Large intestine (tissue), 12 donors: ENCODE results near the gene KRTAP5-9. TPM values are rescaled to one million over a fixed set of nuclear protein-coding genes. Genes with fewer than 3 reads are reported as not detected.

Source experiments
- DNase-seq, 2 donors: peaks; one replicate each; pipeline versions ENCODE4 v3.0.0 to v3.0.0-alpha.2; 2013
- H3K27ac ChIP-seq: one replicate; pipeline ENCODE4 v1.5.1; 2013; ENCODE audit warnings: low read length
- H3K27me3 ChIP-seq: 2 replicates; pipeline ENCODE4 v1.6.1; 2013; ENCODE audit warnings: low read length; ENCODE audit not compliant: control insufficient read depth, insufficient read depth
- H3K36me3 ChIP-seq: 2 replicates; pipeline ENCODE4 v1.6.1; 2013; ENCODE audit warnings: low read length; ENCODE audit not compliant: control insufficient read depth, insufficient read depth
- H3K4me1 ChIP-seq: one replicate; pipeline ENCODE4 v1.6.1; 2013; ENCODE audit warnings: low read length; ENCODE audit not compliant: control insufficient read depth, insufficient read depth
- H3K4me3 ChIP-seq: one replicate; pipeline ENCODE4 v1.5.1; 2013; ENCODE audit warnings: low read length
- H3K9me3 ChIP-seq: one replicate; pipeline ENCODE4 v1.6.1; 2013; ENCODE audit warnings: mild to moderate bottlenecking, low read depth, low read length, moderate library complexity; ENCODE audit not compliant: control insufficient read depth
- WGBS: methylation state at CpG from one replicate; pipeline ENCODE4 v1.1.5; 2013; ENCODE audit warnings: low lambda C conversion rate; ENCODE audit not compliant: insufficient coverage; 5-methylcytosine and 5-hydroxymethylcytosine counted together
- long read RNA-seq, 11 donors: transcript quantifications; one replicate each; lab custom pipeline, GENCODE V29; 2026
- polyA plus RNA-seq: library from polyadenylated mRNA; unstranded; fragments of 120-200 nt; gene quantifications from one replicate; pipeline ENCODE4 v1.2.1, GENCODE V29; 2013

Gene KRTAP5-9, protein sequence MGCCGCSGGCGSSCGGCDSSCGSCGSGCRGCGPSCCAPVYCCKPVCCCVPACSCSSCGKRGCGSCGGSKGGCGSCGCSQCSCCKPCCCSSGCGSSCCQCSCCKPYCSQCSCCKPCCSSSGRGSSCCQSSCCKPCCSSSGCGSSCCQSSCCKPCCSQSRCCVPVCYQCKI
- polyA plus RNA-seq: 0.45 TPM
- long read RNA-seq, donor 1: 0 reads
- long read RNA-seq, donor 2, partial matches to known transcripts: 0 of 1 reads
- long read RNA-seq, donor 2, other reads (novel, unspliced or antisense): 0 of 1 reads
- long read RNA-seq, donor 3: 0 reads
- long read RNA-seq, donor 4: 0 reads
- long read RNA-seq, donor 5: 0 reads
- long read RNA-seq, donor 6, partial matches to known transcripts: 0 of 1 reads
- long read RNA-seq, donor 6, other reads (novel, unspliced or antisense): 0 of 1 reads
- long read RNA-seq, donor 7: 0 reads
- long read RNA-seq, donor 8, partial matches to known transcripts: 0 of 1 reads
- long read RNA-seq, donor 8, other reads (novel, unspliced or antisense): 0 of 1 reads
- long read RNA-seq, donor 9: 0 reads
- long read RNA-seq, donor 10: 0 reads
- long read RNA-seq, donor 11: 0 reads

- H3K4me3 ChIP-seq: no peak within 1 kb of the TSS
- no peaks in the 10 kb centered on the region for H3K4me1 ChIP-seq
- H3K27me3 ChIP-seq: no peaks in the 10 kb centered on the region
- H3K9me3 ChIP-seq: no peaks in the 10 kb centered on the region
- H3K36me3 ChIP-seq: no peaks in the 10 kb centered on the region
- no CpG with 5 or more reads among the region's 5 CpGs for WGBS
- no peak for DNase-seq
- H3K27ac ChIP-seq: no peak within 1 kb of the TSS
Observed at GRCh38 chr11:71548120-71548519, at the start of gene KRTAP5-9. TSS of gene KRTAP5-9 (plus strand) at chr11:71548420. CDS start at chr11:71548658, 238 bp downstream.

- no peaks in the 10 kb centered on the region for H3K9me3 ChIP-seq
- no peak overlapping the region for H3K4me3 ChIP-seq
- H3K36me3 ChIP-seq: peaks cover 79% of the 10 kb centered on the region
- H3K4me1 ChIP-seq: no peaks in the 10 kb centered on the region
- no CpG with 5 or more reads among the region's 13 CpGs for WGBS
- H3K27ac ChIP-seq: no peak overlapping the region
- no peak for DNase-seq
- H3K27me3 ChIP-seq: no peaks in the 10 kb centered on the region
Observed at GRCh38 chr11:71499125-71499524, 49.1 kb upstream of the KRTAP5-9 start.

- H3K36me3 ChIP-seq: peaks cover 75% of the 10 kb centered on the region
- no peak overlapping the region for H3K4me3 ChIP-seq
- H3K27ac ChIP-seq: no peak overlapping the region
- DNase-seq: no peak
- no peaks in the 10 kb centered on the region for H3K27me3 ChIP-seq
- H3K9me3 ChIP-seq: no peaks in the 10 kb centered on the region
- no CpG with 5 or more reads among the region's 6 CpGs for WGBS
- H3K4me1 ChIP-seq: no peaks in the 10 kb centered on the region
Observed at GRCh38 chr11:71499546-71499945, 48.7 kb upstream of the KRTAP5-9 start.

DNA sequence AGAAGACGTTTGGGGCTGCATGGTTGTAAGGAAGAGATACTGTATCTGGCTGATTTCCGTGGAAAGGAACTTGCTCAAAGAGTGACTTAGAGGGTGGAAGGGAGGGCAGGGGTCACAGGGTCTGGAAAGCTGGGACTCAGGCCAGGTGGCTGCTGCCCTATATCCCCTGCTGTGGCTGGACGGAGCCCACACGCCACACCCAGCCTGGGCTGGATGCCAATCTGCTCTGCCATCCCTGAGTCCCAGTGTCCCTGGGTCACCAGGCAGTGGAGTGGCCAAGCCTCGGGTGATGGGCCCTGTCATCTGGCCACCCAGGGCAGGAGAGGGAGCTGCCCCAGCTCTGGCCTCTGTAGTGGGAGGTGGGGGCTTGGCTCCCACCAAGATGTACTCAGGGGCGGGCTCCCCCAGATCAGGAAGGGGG is 47.6 kb upstream of the KRTAP5-9 start:
- no peaks in the 10 kb centered on the region for H3K9me3 ChIP-seq
- H3K36me3 ChIP-seq: peaks cover 67% of the 10 kb centered on the region
- no peaks in the 10 kb centered on the region for H3K4me1 ChIP-seq
- no peak overlapping the region for H3K4me3 ChIP-seq
- H3K27me3 ChIP-seq: no peaks in the 10 kb centered on the region
- WGBS: 50% methylated on average over 2 of the region's 6 CpGs
- no peak overlapping the region for H3K27ac ChIP-seq
- DNase-seq: no peak

GRCh38 chr11:71501071-71501985 is 46.9 kb upstream of the KRTAP5-9 start:
- WGBS: no CpG with 5 or more reads among the region's 30 CpGs
- H3K4me3 ChIP-seq: no peak overlapping the region
- no peaks in the 10 kb centered on the region for H3K4me1 ChIP-seq
- H3K27ac ChIP-seq: no peak overlapping the region
- no peaks in the 10 kb centered on the region for H3K27me3 ChIP-seq
- no peaks in the 10 kb centered on the region for H3K9me3 ChIP-seq
- H3K36me3 ChIP-seq: peaks cover 66% of the 10 kb centered on the region
- no peak for DNase-seq

GRCh38 chr11:71502026-71502425 is 46.2 kb upstream of the KRTAP5-9 start:
- WGBS: no CpG with 5 or more reads among the region's 10 CpGs
- H3K27ac ChIP-seq: no peak overlapping the region
- no peaks in the 10 kb centered on the region for H3K9me3 ChIP-seq
- no peaks in the 10 kb centered on the region for H3K27me3 ChIP-seq
- peaks cover 59% of the 10 kb centered on the region for H3K36me3 ChIP-seq
- no peak for DNase-seq
- H3K4me1 ChIP-seq: no peaks in the 10 kb centered on the region
- no peak overlapping the region for H3K4me3 ChIP-seq

- Histone ChIP-seq H3K9me3 (no peaks in the 10 kb centered on the region), H3K4me3 (no peak overlapping the region), H3K36me3 (peaks cover 49% of the 10 kb centered on the region), H3K27ac (no peak overlapping the region), H3K27me3 (no peaks in the 10 kb centered on the region), H3K4me1 (no peaks in the 10 kb centered on the region)
- DNase-seq: no peak
- WGBS: no CpG with 5 or more reads among the region's 15 CpGs
Observed at GRCh38 chr11:71502871-71503435, 45.3 kb upstream of the KRTAP5-9 start.

DNA sequence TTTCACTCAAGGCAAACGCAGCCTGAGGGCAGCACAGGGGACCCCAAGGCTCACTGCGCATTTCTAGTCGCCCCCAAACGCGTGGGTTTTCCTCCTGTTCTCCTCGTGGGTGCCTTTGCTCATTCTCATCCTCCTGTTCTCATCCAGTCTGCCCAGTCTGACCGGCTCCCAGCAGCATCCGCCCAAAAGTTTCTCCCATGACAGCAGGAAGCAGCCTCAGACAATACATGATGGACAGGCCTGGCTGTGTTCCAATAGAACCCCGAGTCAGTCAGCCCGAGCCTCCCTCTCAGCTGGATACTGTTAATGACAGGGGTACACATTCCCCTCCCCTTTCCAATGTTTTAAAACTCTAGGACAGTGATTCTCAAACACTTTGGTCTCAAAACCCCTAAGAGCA is 43.7 kb upstream of the KRTAP5-9 start:
- no peak for DNase-seq
- H3K4me1 ChIP-seq: no peaks in the 10 kb centered on the region
- H3K36me3 ChIP-seq: peaks cover 39% of the 10 kb centered on the region
- no peaks in the 10 kb centered on the region for H3K27me3 ChIP-seq
- H3K27ac ChIP-seq: no peak overlapping the region
- H3K4me3 ChIP-seq: no peak overlapping the region
- peaks cover under 1% of the 10 kb centered on the region for H3K9me3 ChIP-seq
- 100% methylated on average over 2 of the region's 10 CpGs for WGBS

- Histone ChIP-seq H3K36me3 (peaks cover 34% of the 10 kb centered on the region), H3K27me3 (no peaks in the 10 kb centered on the region)
Observed at GRCh38 chr11:71505001-71505400, 43.2 kb upstream of the KRTAP5-9 start.

DNA sequence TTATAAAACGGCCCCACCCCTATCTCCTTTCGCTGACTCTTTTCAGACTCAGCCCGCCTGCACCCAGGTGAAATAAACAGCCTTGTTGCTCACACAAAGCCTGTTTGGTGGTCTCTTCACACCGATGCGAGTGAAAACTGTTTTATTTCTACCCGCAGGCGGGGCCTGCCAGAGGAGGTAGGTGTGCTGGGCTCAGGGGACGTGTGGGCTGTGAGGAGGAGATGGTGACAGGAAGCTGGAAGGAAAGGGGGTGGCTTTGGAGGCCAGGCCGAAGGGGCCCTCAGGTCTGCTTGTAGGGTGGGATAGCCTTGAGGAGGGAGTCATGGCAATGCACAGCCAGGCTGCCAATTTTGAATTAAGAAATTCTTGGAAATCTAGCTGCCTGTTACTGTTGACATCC is 42.4 kb upstream of the KRTAP5-9 start:
- no peaks in the 10 kb centered on the region for H3K27me3 ChIP-seq
- WGBS: no CpG with 5 or more reads among the region's 9 CpGs
- H3K4me3 ChIP-seq: no peak overlapping the region
- DNase-seq: no peak
- peaks cover 4% of the 10 kb centered on the region for H3K9me3 ChIP-seq
- no peak overlapping the region for H3K27ac ChIP-seq
- peaks cover 26% of the 10 kb centered on the region for H3K36me3 ChIP-seq
- H3K4me1 ChIP-seq: no peaks in the 10 kb centered on the region

More at GRCh38 chr11:71505001-71505400, 43.2 kb upstream of the KRTAP5-9 start:
- WGBS: 75% methylated on average over 1 of the region's 2 CpGs
- peaks cover 4% of the 10 kb centered on the region for H3K9me3 ChIP-seq
- H3K4me3 ChIP-seq: no peak overlapping the region
- no peaks in the 10 kb centered on the region for H3K4me1 ChIP-seq
- no peak for DNase-seq
- H3K27ac ChIP-seq: no peak overlapping the region
